WI38 (cell line): ENCODE measurements around the gene ALS2.
"Not testable (repeated sequence)": the region's sequence is repeated elsewhere in the genome, so short reads cannot be mapped to it uniquely, and the experiment has no call there.

Source experiments
- H3K4me3 ChIP-seq: 2 replicates; pipeline ENCODE4 v1.5.1; 2011; ENCODE audit warnings: low read depth, mild to moderate bottlenecking, control low read depth, low read length
- CTCF ChIP-seq: IDR thresholded peaks from 2 replicates; pipeline ENCODE4 v1.5.1; 2012; ENCODE audit warnings: low read depth, mild to moderate bottlenecking, control low read depth, low read length

Gene ALS2

DNA sequence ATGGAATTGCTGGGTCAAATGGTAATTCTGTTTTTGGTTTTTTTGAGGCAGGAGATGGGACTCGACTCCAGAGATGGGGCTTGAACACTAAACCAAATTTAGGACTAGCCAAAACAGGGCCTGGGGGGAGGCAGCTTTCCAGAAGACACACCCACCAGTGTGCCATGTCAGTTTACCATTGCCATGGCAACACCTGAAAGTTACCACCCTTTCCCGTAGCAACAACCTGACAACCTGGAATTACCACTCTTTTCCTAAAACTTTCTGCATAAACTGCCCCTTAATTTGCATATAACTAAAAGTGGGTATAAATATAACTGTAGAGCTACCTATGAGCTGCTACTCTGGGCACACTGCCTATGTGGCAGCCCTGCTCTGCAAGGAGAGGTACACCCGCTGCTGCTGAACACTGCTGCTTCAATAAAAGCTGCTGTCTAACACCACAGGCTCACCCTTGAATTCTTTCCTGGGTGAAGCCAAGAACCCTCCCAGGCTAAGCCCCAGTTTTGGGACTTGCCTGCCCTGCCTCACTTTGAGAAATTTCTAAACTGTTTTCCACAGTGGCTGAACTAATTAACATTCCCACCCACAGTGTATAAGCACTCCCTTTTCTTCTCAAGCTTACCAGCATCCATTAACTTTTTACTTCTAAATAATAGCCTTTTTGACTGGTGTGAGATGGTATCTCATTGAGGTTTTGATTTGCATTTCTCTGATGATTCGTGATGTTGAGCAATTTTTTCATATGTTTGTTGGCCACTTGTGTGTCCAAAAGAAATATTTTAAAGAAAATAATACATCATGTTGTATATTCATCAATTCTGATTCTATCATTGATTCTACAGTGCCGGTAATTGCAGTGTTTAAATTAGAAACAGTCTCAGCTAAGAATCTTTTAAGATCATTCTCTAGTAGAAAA lies 36.2 kb upstream of the ALS2 start:
- H3K4me3 ChIP-seq, result no peak overlapping the region
- TF ChIP-seq CTCF, result no peak

DNA sequence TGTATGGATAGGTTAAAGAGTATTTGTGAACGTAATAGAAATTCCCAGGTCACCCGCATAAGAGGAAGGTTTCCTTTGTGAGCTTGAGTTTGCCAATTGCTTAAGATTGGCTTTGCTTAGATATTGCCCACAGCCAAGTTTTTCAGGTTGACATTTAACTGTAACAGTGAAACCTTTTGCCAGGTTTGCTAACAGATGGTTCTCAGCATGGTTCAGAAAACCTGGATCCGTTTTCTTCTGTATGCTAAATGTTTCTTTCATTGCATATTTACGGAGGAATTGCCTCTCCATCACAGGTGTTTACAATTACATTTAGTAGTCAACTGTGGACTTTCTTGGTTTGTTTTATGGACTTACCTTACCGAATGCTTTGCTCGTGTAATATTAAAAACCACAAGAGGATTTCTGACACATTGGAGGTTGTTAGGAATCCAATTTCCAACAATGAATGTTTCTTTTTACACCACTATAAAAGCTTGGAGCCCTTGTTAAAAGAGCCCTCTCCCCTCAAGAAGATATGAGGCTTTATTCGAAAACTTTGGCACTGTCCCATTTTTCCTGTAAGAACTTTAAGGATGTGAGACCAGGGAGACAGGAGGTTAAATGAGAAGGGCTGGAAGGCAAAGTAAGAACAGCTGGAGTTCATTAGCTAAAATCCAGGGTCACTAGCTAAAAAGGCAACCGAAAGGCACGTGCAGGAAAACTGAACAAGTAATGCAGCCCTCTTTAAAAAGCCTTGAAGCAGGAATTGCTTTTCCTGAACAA lies 33.4 kb upstream of the ALS2 start:
- H3K4me3 ChIP-seq, result no peak overlapping the region
- no peak for TF ChIP-seq CTCF

DNA sequence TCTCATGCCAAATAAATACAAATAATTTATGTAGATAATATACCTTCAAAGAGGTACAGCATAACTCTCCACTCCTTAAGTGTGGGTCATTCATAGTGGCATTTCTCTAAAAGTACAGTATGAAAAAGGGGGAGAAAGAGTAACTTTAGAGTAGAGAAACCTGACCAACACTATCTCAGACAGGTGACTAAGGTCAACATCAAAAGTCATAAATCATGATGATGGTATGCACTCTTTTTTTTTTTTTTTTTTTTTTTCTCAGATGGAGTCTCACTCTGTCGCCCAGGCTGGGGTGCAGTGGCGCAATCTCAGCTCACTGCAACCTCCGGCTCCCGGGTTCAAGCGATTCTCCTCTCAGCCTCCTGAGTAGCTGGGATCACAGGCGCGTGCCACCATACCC lies 29.9 kb upstream of the ALS2 start:
- H3K4me3 ChIP-seq, result not testable (repeated sequence)

- TF ChIP-seq CTCF, result no peak
- H3K4me3 ChIP-seq, result no peak overlapping the region
Measured at GRCh38 chr2:201809633-201810032, 28.9 kb upstream of the ALS2 start.

DNA sequence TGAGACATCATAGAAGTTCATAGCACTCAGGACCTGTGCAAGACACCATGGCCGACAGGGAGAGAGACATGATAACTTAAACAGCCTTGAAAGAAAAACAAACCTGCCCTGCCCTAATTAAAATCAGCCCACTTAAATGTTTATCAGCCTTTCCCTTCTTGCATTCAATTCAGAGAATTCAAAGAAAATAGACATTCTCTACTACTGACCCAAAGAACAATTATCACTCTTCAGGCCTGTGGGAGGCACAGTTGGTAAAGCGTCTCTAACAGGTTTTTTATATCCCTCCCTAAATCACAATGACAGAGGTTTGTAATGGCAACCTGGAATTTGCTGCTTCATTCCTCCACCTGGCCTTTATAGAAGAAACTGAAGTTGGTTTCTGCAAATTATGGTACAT lies 27.3 kb upstream of the ALS2 start:
- peak overlapping the region; percentile 55 for H3K4me3 ChIP-seq
- TF ChIP-seq CTCF, result no peak

DNA sequence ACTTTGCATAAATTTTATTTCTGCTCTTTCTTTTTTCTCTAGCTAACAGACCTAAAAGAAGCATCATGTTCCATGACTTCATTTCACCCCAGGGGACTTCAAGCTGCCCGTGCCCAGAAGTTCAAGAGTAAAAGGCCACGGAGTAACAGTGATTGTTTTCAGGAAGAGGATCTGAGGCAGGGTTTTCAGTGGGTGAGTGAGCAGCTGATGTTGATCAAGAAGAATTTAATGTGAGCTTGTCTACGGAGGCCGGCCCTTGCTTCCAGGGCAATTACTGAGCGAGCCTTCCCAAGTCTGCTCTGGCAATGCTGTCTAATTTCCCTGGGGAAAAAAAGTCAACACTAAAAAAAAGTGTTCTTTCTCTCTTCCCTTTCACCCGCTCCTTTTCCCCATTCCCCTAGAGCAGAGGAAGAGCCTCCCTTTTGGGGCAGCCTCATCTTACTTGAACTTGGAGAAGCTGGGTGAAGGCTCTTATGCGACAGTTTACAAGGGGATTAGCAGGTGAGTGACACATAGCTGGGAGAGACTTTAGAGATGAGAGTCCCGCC lies 26.8 kb upstream of the ALS2 start:
- no peak for TF ChIP-seq CTCF
- peak overlapping the region; percentile 55 for H3K4me3 ChIP-seq

- H3K4me3 ChIP-seq, result peak within 1 kb of the TSS; percentile 55
- no peak for TF ChIP-seq CTCF
Measured at GRCh38 chr2:201806442-201807170, 25.9 kb upstream of the ALS2 start, which contains the start of gene CDK15. Gene CDK15, plus strand, starts transcription at chr2:201806537. Its CDS starts 128 bp downstream, at chr2:201806665.
